Measurements from ENCODE around the gene DNAJC6. TPM values are rescaled to one million over a fixed set of nuclear protein-coding genes. Genes with fewer than 3 reads are reported as not detected.

DNAJC6 gene
- polyA plus RNA-seq, 1 of the 3 experiments (the other 2 are of a cell fraction), result 1.9 TPM

GRCh38 chr1:65319754-65320153 lies 10.4 kb downstream of the DNAJC6 start:
- CTCF ChIA-PET, result interaction anchor here (1.5 kb wide), 1 partner anchor 17 kb away, joined by 4 read pairs; no protein-coding TSS in a partner anchor
- no peaks in the 10 kb centered on the region for H3F3A ChIP-seq (replicated peaks; ENCODE audit: insufficient read depth)
- DNase-seq, result no peak
- no peaks in the 10 kb centered on the region for H3K79me2 ChIP-seq (ENCODE audit: insufficient read depth)
- H3K27me3 ChIP-seq (ENCODE audit: insufficient read depth), result no peaks in the 10 kb centered on the region
- POLR2A ChIA-PET, result no interaction called here
- 93% methylated on average over 1 of the region's 1 CpG for WGBS (ENCODE audit: low lambda C conversion rate)
- no peaks in the 10 kb centered on the region for H3K9me2 ChIP-seq
- H3K4me1 ChIP-seq (ENCODE audit: control insufficient read depth in 1 of 2, insufficient read depth in 2 of 2, low read depth in 1 of 2, low read length in 1 of 2), result peaks cover 0 to 22% of the 10 kb centered on the region in 2 experiments; a peak in 2 of 4 replicates
- H3K27ac ChIP-seq (ENCODE audit: low read depth in 2 of 2, low read length in 1 of 2), result no peak overlapping the region; a peak in 1 of 4 replicates
- H3K4me3 ChIP-seq (ENCODE audit: low read depth in 2 of 2, low read length in 1 of 2), result no peak overlapping the region
- no peak overlapping the region for H3K9ac ChIP-seq
- no peak overlapping the region for H2AFZ ChIP-seq (ENCODE audit: low read depth)
- no peaks in the 10 kb centered on the region for H4K20me1 ChIP-seq (ENCODE audit: insufficient read depth)
- H3K4me2 ChIP-seq, result no peak overlapping the region
- no peaks in the 10 kb centered on the region for H3K9me3 ChIP-seq
- H3K36me3 ChIP-seq (replicated peaks in 1 of 2; ENCODE audit: control insufficient read depth in 1 of 2, insufficient read depth in 2 of 2, low read length in 1 of 2), result no peaks in the 10 kb centered on the region
- TF ChIP-seq CTCF (IDR thresholded peaks at IDR 0.05), result no peak
- TF ChIP-seq ELF1 (IDR thresholded peaks at IDR 0.05), result no peak
- no peak for TF ChIP-seq RCOR1 (IDR thresholded peaks at IDR 0.05; ENCODE audit: low read length)
- no peak for TF ChIP-seq YY1 (IDR thresholded peaks at IDR 0.05; ENCODE audit: low read depth)
- TF ChIP-seq TAF1 (IDR thresholded peaks at IDR 0.05; ENCODE audit: borderline replicate concordance, low read depth, low read length), result no peak
- no peak for TF ChIP-seq FOXJ3 (CRISPR knock-in tag; IDR thresholded peaks at IDR 0.05)
- TF ChIP-seq RFX5 (IDR thresholded peaks at IDR 0.05; ENCODE audit: low read length), result no peak
- TF ChIP-seq MXI1 (IDR thresholded peaks at IDR 0.05; ENCODE audit: low read depth, low read length), result no peak
- no peak for TF ChIP-seq GATA2 (CRISPR knock-in tag; IDR thresholded peaks at IDR 0.05)
- TF ChIP-seq USF2 (IDR thresholded peaks at IDR 0.05; ENCODE audit: borderline replicate concordance, low read depth, low read length), result no peak
- TF ChIP-seq FOXM1 (IDR thresholded peaks at IDR 0.05; ENCODE audit: low read depth), result no peak
- TF ChIP-seq SIN3A (IDR thresholded peaks at IDR 0.05; ENCODE audit: borderline replicate concordance, low read depth, low read length), result no peak
- no peak for TF ChIP-seq RXRA (IDR thresholded peaks at IDR 0.05; ENCODE audit: borderline replicate concordance, low read depth)
- no peak for TF ChIP-seq TEAD4 (IDR thresholded peaks at IDR 0.05; ENCODE audit: borderline replicate concordance, insufficient read depth)
- TF ChIP-seq TCF12 (IDR thresholded peaks at IDR 0.05), result no peak
- no peak for TF ChIP-seq GABPA (IDR thresholded peaks at IDR 0.05; ENCODE audit: low read depth)
- no peak for TF ChIP-seq USF1 (IDR thresholded peaks at IDR 0.05; ENCODE audit: borderline replicate concordance, low read depth)
- no peak for TF ChIP-seq POLR2AphosphoS5 (IDR thresholded peaks at IDR 0.05; ENCODE audit: low read depth, low read length)
- no peak for TF ChIP-seq REST (IDR thresholded peaks at IDR 0.05; ENCODE audit: low read depth, low read length)
- TF ChIP-seq SMC3 (IDR thresholded peaks at IDR 0.05; ENCODE audit: low read depth, low read length), result no peak
